ENCODE measurements around the gene TTLL3. TPM values are rescaled to one million over a fixed set of nuclear protein-coding genes. Genes with fewer than 3 reads are reported as not detected.

TTLL3 gene
- total and polyA plus RNA-seq, 2 of the 8 experiments (the other 6 are each of a cell fraction or from before 2014, with no cell fraction given), result 5.9 to 8.9 TPM

DNA sequence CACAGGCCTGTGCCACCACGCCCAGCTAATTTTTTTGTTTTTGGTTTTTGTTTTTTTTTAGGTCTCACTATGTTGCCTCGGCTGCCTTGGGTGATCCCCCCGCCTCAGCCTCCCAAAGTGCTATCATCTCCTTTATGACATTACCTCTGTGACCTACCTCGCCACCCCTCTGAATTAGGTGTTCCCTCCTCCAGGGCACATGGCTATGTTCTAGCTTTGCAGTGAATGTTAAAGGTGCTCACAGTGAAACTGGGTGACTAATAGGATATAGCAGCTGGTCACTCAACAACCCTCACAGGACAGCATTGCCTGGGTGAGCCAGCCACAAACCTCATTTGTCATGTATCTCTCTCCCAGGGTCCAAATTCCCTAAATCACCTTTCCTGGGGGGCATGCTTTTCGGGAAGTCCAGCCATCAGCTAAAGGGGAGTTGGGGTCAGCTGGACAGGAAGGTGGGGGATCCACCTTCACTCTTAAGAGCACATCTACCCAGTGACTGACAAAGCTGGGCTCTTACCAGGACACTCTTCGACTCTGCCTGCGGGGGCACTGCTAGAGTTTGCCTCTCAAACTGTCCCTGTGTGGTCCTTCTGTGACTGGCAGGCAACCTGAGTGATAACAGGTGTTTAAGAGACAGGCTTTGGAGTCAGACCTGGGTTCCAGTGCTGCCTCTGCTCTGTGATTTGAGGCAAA lies 1.6 kb upstream of the TTLL3 start (continued):
- TF ChIP-seq, protein P1, sequence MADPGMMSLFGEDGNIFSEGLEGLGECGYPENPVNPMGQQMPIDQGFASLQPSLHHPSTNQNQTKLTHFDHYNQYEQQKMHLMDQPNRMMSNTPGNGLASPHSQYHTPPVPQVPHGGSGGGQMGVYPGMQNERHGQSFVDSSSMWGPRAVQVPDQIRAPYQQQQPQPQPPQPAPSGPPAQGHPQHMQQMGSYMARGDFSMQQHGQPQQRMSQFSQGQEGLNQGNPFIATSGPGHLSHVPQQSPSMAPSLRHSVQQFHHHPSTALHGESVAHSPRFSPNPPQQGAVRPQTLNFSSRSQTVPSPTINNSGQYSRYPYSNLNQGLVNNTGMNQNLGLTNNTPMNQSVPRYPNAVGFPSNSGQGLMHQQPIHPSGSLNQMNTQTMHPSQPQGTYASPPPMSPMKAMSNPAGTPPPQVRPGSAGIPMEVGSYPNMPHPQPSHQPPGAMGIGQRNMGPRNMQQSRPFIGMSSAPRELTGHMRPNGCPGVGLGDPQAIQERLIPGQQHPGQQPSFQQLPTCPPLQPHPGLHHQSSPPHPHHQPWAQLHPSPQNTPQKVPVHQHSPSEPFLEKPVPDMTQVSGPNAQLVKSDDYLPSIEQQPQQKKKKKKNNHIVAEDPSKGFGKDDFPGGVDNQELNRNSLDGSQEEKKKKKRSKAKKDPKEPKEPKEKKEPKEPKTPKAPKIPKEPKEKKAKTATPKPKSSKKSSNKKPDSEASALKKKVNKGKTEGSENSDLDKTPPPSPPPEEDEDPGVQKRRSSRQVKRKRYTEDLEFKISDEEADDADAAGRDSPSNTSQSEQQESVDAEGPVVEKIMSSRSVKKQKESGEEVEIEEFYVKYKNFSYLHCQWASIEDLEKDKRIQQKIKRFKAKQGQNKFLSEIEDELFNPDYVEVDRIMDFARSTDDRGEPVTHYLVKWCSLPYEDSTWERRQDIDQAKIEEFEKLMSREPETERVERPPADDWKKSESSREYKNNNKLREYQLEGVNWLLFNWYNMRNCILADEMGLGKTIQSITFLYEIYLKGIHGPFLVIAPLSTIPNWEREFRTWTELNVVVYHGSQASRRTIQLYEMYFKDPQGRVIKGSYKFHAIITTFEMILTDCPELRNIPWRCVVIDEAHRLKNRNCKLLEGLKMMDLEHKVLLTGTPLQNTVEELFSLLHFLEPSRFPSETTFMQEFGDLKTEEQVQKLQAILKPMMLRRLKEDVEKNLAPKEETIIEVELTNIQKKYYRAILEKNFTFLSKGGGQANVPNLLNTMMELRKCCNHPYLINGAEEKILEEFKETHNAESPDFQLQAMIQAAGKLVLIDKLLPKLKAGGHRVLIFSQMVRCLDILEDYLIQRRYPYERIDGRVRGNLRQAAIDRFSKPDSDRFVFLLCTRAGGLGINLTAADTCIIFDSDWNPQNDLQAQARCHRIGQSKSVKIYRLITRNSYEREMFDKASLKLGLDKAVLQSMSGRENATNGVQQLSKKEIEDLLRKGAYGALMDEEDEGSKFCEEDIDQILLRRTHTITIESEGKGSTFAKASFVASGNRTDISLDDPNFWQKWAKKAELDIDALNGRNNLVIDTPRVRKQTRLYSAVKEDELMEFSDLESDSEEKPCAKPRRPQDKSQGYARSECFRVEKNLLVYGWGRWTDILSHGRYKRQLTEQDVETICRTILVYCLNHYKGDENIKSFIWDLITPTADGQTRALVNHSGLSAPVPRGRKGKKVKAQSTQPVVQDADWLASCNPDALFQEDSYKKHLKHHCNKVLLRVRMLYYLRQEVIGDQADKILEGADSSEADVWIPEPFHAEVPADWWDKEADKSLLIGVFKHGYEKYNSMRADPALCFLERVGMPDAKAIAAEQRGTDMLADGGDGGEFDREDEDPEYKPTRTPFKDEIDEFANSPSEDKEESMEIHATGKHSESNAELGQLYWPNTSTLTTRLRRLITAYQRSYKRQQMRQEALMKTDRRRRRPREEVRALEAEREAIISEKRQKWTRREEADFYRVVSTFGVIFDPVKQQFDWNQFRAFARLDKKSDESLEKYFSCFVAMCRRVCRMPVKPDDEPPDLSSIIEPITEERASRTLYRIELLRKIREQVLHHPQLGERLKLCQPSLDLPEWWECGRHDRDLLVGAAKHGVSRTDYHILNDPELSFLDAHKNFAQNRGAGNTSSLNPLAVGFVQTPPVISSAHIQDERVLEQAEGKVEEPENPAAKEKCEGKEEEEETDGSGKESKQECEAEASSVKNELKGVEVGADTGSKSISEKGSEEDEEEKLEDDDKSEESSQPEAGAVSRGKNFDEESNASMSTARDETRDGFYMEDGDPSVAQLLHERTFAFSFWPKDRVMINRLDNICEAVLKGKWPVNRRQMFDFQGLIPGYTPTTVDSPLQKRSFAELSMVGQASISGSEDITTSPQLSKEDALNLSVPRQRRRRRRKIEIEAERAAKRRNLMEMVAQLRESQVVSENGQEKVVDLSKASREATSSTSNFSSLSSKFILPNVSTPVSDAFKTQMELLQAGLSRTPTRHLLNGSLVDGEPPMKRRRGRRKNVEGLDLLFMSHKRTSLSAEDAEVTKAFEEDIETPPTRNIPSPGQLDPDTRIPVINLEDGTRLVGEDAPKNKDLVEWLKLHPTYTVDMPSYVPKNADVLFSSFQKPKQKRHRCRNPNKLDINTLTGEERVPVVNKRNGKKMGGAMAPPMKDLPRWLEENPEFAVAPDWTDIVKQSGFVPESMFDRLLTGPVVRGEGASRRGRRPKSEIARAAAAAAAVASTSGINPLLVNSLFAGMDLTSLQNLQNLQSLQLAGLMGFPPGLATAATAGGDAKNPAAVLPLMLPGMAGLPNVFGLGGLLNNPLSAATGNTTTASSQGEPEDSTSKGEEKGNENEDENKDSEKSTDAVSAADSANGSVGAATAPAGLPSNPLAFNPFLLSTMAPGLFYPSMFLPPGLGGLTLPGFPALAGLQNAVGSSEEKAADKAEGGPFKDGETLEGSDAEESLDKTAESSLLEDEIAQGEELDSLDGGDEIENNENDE (IDR thresholded peaks at IDR 0.05; ENCODE audit: insufficient replicate concordance, low read length), result no peak
- TF ChIP-seq NANOG (IDR thresholded peaks at IDR 0.05; ENCODE audit: insufficient read depth, low read depth, low read length, poor library complexity, severe bottlenecking) (no peak), TAF1 (IDR thresholded peaks at IDR 0.05; ENCODE audit: low read depth, low read length) (no peak), JUND (IDR thresholded peaks at IDR 0.05; ENCODE audit: low read length) (no peak), TBP (IDR thresholded peaks at IDR 0.05; ENCODE audit: low read depth, low read length) (no peak), CREB1 (IDR thresholded peaks at IDR 0.05) (no peak), BACH1 (IDR thresholded peaks at IDR 0.05; ENCODE audit: low read length) (no peak), SP4 (IDR thresholded peaks at IDR 0.05; ENCODE audit: low read length) (no peak), MAX (IDR thresholded peaks at IDR 0.05) (no peak), POU5F1 (IDR thresholded peaks at IDR 0.05; ENCODE audit: low read depth, low read length) (no peak)

Measured in H1 (cell line).